Mesothelial cell of epicardium (in vitro differentiated cells): ENCODE measurements around the gene CSNK1G2. TPM values are rescaled to one million over a fixed set of nuclear protein-coding genes. Genes with fewer than 3 reads are reported as not detected.

ENCODE experiments used
- DNase-seq, 2 experiments: peaks; one replicate each; pipeline ENCODE4 v3.0.0; 2021; ENCODE audit warnings: low spot score in 2 of 2; ENCODE audit not compliant: unreplicated experiment in 2 of 2
- H3K27ac Mint-ChIP-seq: 2 replicates; pipeline ENCODE4 v1.8.0; 2021; ENCODE audit warnings: mixed read lengths
- H3K27me3 Mint-ChIP-seq: 2 replicates; pipeline ENCODE4 v1.8.0; 2021; ENCODE audit warnings: low read depth, mixed read lengths
- H3K36me3 Mint-ChIP-seq: 2 replicates; pipeline ENCODE4 v1.8.0; 2021; ENCODE audit warnings: mixed read lengths
- H3K4me1 Mint-ChIP-seq: 2 replicates; pipeline ENCODE4 v1.8.0; 2021; ENCODE audit warnings: mixed read lengths
- H3K4me3 Mint-ChIP-seq: 2 replicates; pipeline ENCODE4 v1.8.0; 2021; ENCODE audit warnings: mild to moderate bottlenecking, moderate library complexity, mixed read lengths
- H3K9me3 Mint-ChIP-seq: 2 replicates; pipeline ENCODE4 v1.8.0; 2021; ENCODE audit warnings: mixed read lengths
- total RNA-seq: library from RNA; stranded (reverse); gene quantifications from 3 replicates; pipeline ENCODE4 v1.2.1, GENCODE V29; 2021
- TF ChIP-seq, protein P1 (sequence below): fragments of 200-600 bp; sonication (generic); IDR thresholded peaks from one replicate; pipeline ENCODE4 v1.5.0; 2021; ENCODE audit warnings: antibody characterized with exemption; ENCODE audit not compliant: unreplicated experiment

Gene CSNK1G2
- total RNA-seq, 1 donor from 2014 or later: 79.1 TPM

- Mint-ChIP-seq H3K36me3 (peaks cover 7% of the 10 kb centered on the region), H3K27me3 (no peaks in the 10 kb centered on the region), H3K4me3 (no peak overlapping the region), H3K9me3 (no peaks in the 10 kb centered on the region), H3K27ac (no peak overlapping the region), H3K4me1 (peaks cover 24% of the 10 kb centered on the region)
- TF ChIP-seq, protein P1, sequence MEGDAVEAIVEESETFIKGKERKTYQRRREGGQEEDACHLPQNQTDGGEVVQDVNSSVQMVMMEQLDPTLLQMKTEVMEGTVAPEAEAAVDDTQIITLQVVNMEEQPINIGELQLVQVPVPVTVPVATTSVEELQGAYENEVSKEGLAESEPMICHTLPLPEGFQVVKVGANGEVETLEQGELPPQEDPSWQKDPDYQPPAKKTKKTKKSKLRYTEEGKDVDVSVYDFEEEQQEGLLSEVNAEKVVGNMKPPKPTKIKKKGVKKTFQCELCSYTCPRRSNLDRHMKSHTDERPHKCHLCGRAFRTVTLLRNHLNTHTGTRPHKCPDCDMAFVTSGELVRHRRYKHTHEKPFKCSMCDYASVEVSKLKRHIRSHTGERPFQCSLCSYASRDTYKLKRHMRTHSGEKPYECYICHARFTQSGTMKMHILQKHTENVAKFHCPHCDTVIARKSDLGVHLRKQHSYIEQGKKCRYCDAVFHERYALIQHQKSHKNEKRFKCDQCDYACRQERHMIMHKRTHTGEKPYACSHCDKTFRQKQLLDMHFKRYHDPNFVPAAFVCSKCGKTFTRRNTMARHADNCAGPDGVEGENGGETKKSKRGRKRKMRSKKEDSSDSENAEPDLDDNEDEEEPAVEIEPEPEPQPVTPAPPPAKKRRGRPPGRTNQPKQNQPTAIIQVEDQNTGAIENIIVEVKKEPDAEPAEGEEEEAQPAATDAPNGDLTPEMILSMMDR: no peak
- no peak for DNase-seq
Measured at GRCh38 chr19:1908364-1908678, 32.7 kb upstream of the CSNK1G2 start.

DNA sequence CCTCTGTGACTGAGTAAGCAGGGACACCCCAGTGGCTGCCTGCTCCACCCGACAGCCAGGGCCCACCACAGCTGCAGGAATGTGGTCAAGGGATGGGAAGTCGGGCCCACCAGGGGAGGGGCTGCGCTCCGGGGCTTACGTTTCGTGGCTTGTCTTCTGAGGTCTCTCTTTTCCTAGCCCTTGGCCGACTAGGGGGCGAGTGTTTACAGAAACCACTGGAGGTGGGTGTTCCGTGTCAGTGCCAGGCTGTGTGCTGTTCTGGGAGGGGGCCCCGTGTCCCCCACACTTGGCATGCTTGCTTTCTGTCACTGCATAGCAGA is 31.3 kb upstream of the CSNK1G2 start:
- Mint-ChIP-seq H3K9me3 (no peaks in the 10 kb centered on the region), H3K27ac (no peak overlapping the region), H3K36me3 (peaks cover 9% of the 10 kb centered on the region), H3K4me3 (no peak overlapping the region), H3K4me1 (peaks cover 13% of the 10 kb centered on the region), H3K27me3 (no peaks in the 10 kb centered on the region)
- DNase-seq: no peak
- TF ChIP-seq, protein P1: no peak

- Mint-ChIP-seq H3K4me1 (peaks cover 13% of the 10 kb centered on the region), H3K9me3 (no peaks in the 10 kb centered on the region), H3K4me3 (no peak overlapping the region), H3K36me3 (peaks cover 9% of the 10 kb centered on the region), H3K27ac (peak overlapping the region; percentile 41), H3K27me3 (no peaks in the 10 kb centered on the region)
- TF ChIP-seq, protein P1: no peak
- no peak for DNase-seq
Measured at GRCh38 chr19:1910177-1910576, 30.8 kb upstream of the CSNK1G2 start.

DNA sequence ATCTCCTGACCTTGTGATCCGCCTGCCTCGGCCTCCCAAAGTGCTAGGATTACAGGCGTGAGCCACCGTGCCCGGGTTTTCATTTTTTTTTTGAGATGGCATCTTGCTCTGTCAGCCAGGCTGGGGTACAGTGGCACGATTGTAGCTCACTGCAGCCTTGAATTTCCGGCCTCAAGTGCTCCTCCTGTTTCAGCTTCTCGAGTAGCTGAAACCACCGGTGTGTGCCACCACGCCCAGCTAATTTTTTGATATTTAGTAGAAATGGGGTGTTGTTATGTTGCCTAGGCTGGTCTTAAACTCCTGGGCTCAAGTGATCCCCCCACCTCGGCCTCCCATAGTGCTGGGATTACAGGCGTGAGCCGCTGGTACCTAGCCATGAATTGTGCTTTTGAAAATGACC is 29.9 kb upstream of the CSNK1G2 start:
- Mint-ChIP-seq H3K4me1 (peaks cover 8% of the 10 kb centered on the region), H3K27ac (no peak overlapping the region), H3K4me3 (no peak overlapping the region), H3K27me3 (no peaks in the 10 kb centered on the region), H3K36me3 (peaks cover 9% of the 10 kb centered on the region), H3K9me3 (no peaks in the 10 kb centered on the region)
- DNase-seq: no peak
- TF ChIP-seq, protein P1: no peak

GRCh38 chr19:1911995-1912394 is 29.0 kb upstream of the CSNK1G2 start:
- Mint-ChIP-seq H3K9me3 (no peaks in the 10 kb centered on the region), H3K4me1 (peaks cover 8% of the 10 kb centered on the region), H3K4me3 (no peak overlapping the region), H3K27ac (no peak overlapping the region), H3K36me3 (peaks cover 9% of the 10 kb centered on the region), H3K27me3 (no peaks in the 10 kb centered on the region)
- DNase-seq: no peak
- TF ChIP-seq, protein P1: no peak

GRCh38 chr19:1912760-1913505 is 28.0 kb upstream of the CSNK1G2 start:
- no peak for DNase-seq
- Mint-ChIP-seq H3K9me3 (no peaks in the 10 kb centered on the region), H3K4me1 (peaks cover 8% of the 10 kb centered on the region), H3K4me3 (no peak overlapping the region), H3K27ac (no peak overlapping the region), H3K27me3 (no peaks in the 10 kb centered on the region), H3K36me3 (peaks cover 13% of the 10 kb centered on the region)
- TF ChIP-seq, protein P1: no peak
